Measurements from ENCODE around the gene RTKN2. TPM values are rescaled to one million over a fixed set of nuclear protein-coding genes. Genes with fewer than 3 reads are reported as not detected.

RTKN2 gene
- total RNA-seq, 4 donors from 2014 or later, result 4.9 to 10.8 (median 9.7) TPM

DNA sequence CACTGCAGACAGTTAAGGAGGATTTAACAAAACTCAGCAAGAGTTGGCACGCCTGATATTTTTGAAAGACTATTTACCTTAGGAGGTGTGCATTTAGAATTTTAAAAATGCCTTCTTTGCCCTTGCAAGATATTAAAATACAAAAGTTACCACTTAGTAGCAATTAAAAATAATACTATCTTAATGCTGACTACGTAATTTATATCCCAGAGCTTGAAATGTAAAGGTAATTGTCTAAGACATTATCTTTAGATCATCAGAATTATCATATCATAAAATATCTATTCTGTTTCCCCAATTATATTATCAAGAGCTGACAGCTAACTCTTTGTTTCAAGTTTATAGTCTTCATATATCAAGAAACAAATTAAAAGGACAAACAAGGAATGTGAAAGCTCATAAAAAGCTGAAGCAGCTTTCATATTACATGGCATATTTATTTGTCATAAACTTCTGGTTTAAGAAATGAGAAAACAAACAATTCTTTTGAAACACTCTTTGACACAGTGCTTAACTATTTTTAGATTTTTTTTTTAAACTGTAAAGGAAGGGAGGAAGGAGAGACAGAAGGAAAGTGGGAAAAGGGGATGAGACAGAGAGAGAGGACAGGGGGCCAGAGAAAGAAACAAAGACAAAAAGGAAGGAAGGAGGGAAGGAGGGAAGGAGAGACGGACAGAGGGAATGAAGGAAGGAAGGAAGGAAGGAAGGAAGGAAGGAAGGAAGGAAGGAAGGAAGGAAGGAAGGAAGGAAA, 73.5 kb downstream of the RTKN2 start:
- DNase-seq, result no peak
- Histone ChIP-seq H3K27me3 (no peaks in the 10 kb centered on the region), H3K4me1 (no peaks in the 10 kb centered on the region), H3K4me3 (no peak overlapping the region), H3K36me3 (no peaks in the 10 kb centered on the region), H3K9me3 (no peaks in the 10 kb centered on the region), H3K27ac (no peak overlapping the region)
- intact Hi-C loops (cut with DNase I), result no loop called here
- TF ChIP-seq CTCF (IDR thresholded peaks at IDR 0.05), result no peak
- no peak for TF ChIP-seq POLR2A (IDR thresholded peaks at IDR 0.05)
- 75 to 79% methylated on average over 3 of the region's 3 CpGs for WGBS, 2 donors

GRCh38 chr10:62193479-62193878, 75.2 kb downstream of the RTKN2 start:
- Histone ChIP-seq H3K4me3 (no peak overlapping the region), H3K9me3 (no peaks in the 10 kb centered on the region), H3K27me3 (no peaks in the 10 kb centered on the region), H3K27ac (no peak overlapping the region), H3K36me3 (no peaks in the 10 kb centered on the region), H3K4me1 (no peaks in the 10 kb centered on the region)
- no peak for DNase-seq
- intact Hi-C loops (cut with DNase I), result no loop called here
- TF ChIP-seq POLR2A (IDR thresholded peaks at IDR 0.05), result no peak
- no peak for TF ChIP-seq CTCF (IDR thresholded peaks at IDR 0.05)
- WGBS, 2 donors, result 92 to 96% methylated on average over 3 of the region's 3 CpGs

GRCh38 chr10:62189131-62189530, 79.5 kb downstream of the RTKN2 start:
- Histone ChIP-seq H3K27ac (no peak overlapping the region), H3K9me3 (no peaks in the 10 kb centered on the region), H3K4me1 (no peaks in the 10 kb centered on the region), H3K4me3 (no peak overlapping the region), H3K27me3 (no peaks in the 10 kb centered on the region), H3K36me3 (no peaks in the 10 kb centered on the region)
- TF ChIP-seq POLR2A (IDR thresholded peaks at IDR 0.05) (no peak), CTCF (IDR thresholded peaks at IDR 0.05) (no peak)
- no peak for DNase-seq
- intact Hi-C loops (cut with DNase I), result no loop called here
- 67% methylated on average over 1 of the region's 1 CpG; no CpG with 5 or more reads in 1 of the 2 donors for WGBS, 2 donors

DNA sequence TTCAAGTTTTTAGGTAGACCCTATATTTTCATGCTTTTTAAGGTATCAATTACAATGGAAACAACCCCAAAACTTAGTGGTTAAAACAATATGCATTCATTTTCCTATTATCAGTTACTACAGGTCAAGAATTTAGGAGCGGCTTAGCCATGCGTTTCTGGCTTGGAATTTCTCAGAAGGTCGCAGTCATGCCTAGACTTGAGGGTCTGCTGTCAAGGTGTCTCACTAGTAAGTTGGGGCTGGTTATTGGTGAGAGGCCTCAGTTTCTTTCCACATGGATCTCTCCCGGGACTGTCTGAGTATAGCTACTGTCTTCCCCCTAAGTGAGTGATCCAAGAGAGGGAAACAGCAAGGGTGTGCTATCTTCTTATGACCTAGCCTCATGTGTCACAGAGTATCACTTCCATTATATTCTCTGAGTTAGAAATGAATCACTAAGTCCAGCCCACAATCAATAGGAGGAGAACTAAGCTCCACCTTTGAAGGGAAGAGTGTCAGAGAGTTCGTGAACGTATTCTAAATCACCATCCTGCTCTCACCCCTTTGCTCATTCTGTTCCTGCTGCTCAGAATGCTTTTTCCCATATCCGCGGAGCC, 80.5 kb downstream of the RTKN2 start:
- no peak overlapping the region for H3K27ac ChIP-seq
- no peaks in the 10 kb centered on the region for H3K27me3 ChIP-seq
- no peak for DNase-seq
- H3K36me3 ChIP-seq, result no peaks in the 10 kb centered on the region
- WGBS, 2 donors, result 80 to 88% methylated on average over 7 to 8 of the region's 8 CpGs
- intact Hi-C loops (cut with DNase I), result no loop called here
- H3K4me1 ChIP-seq, result no peaks in the 10 kb centered on the region
- H3K4me3 ChIP-seq, result no peak overlapping the region
- TF ChIP-seq CTCF (IDR thresholded peaks at IDR 0.05) (no peak), POLR2A (IDR thresholded peaks at IDR 0.05) (no peak)
- H3K9me3 ChIP-seq, result no peaks in the 10 kb centered on the region

DNA sequence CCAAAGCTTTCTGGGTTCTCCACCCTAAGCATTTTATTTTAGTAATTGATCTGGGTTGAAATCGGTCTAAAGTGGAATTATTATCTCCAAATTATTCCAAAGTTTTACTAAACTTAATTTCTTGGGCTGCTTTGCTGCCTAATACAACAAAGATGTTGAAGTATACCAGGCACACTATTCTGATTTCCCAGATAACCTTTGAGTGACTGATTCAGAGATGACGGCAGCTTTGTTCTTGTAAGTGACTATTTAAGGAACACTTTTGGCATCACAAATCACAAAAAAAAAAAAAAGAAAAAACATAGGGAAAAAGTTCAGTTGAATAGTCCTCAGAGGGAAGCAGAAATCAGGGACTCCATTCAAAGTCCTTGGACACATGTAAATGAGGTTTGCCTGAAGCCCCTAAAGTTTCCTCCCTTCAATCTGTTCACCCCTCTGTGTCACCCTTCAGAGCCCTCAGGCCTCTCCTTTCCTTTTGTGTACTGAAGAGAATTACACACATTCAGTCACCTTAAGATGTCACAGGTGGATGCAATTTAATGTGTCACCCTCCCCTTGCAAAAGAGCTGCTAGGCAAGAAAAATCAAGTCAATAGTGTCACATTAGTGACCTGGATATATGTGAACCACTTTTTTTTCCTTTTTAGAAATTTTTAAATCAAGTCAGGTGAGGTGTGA, 81.5 kb downstream of the RTKN2 start:
- no peak overlapping the region for H3K4me3 ChIP-seq
- no peaks in the 10 kb centered on the region for H3K36me3 ChIP-seq
- H3K27ac ChIP-seq, result no peak overlapping the region
- H3K9me3 ChIP-seq, result no peaks in the 10 kb centered on the region
- intact Hi-C loops (cut with DNase I), result no loop called here
- no peaks in the 10 kb centered on the region for H3K27me3 ChIP-seq
- WGBS, 2 donors, result 75 to 81% methylated on average over 2 of the region's 2 CpGs
- H3K4me1 ChIP-seq, result no peaks in the 10 kb centered on the region
- DNase-seq, result no peak
- no peak for TF ChIP-seq POLR2A (IDR thresholded peaks at IDR 0.05)

Measured in esophagus squamous epithelium (tissue), 5 donors.